Central memory CD8-positive, alpha-beta T cell (primary cell): ENCODE results near the gene CDHR5.

Source experiments
- ATAC-seq: fragments of 150-1000 bp; cut with Tn5 transposase; replicated peaks from 2 replicates; pipeline ENCODE4 v1.10.0; 2022; ENCODE audit warnings: mild to moderate bottlenecking, moderate FRiP score, moderate number of reproducible peaks; ENCODE audit not compliant: poor library complexity, severe bottlenecking; ENCODE audit errors: extremely low read depth
- DNase-seq, 2 donors: peaks; one replicate each; pipeline ENCODE4 v3.0.0; 2021; ENCODE audit warnings: low spot score in 2 of 2
- H3K27ac Mint-ChIP-seq: one replicate; pipeline ENCODE4 v1.8.0; 2022; ENCODE audit warnings: low read depth, mild to moderate bottlenecking, moderate library complexity, mixed read lengths
- H3K27me3 Mint-ChIP-seq: one replicate; pipeline ENCODE4 v1.8.0; 2022; ENCODE audit warnings: mixed read lengths
- H3K36me3 Mint-ChIP-seq: one replicate; pipeline ENCODE4 v1.8.0; 2022; ENCODE audit warnings: mild to moderate bottlenecking, moderate library complexity, mixed read lengths; ENCODE audit not compliant: insufficient read depth
- H3K4me1 Mint-ChIP-seq: one replicate; pipeline ENCODE4 v1.8.0; 2022; ENCODE audit warnings: mixed read lengths
- H3K4me3 Mint-ChIP-seq: one replicate; pipeline ENCODE4 v1.8.0; 2022; ENCODE audit warnings: mild to moderate bottlenecking, moderate library complexity, mixed read lengths
- H3K9me3 Mint-ChIP-seq: one replicate; pipeline ENCODE4 v1.8.0; 2022; ENCODE audit warnings: mixed read lengths

Gene CDHR5

GRCh38 chr11:617199-617911 is 7.4 kb downstream of the CDHR5 start:
- Mint-ChIP-seq H3K4me3 (no peak overlapping the region), H3K36me3 (peaks cover 31% of the 10 kb centered on the region), H3K9me3 (no peaks in the 10 kb centered on the region), H3K27me3 (no peaks in the 10 kb centered on the region), H3K4me1 (peaks cover 18% of the 10 kb centered on the region), H3K27ac (no peak overlapping the region)
- no peak for ATAC-seq
- DNase-seq: no peak

GRCh38 chr11:616320-617198 is 8.2 kb downstream of the CDHR5 start:
- Mint-ChIP-seq H3K4me3 (peak overlapping the region; percentile 85), H3K36me3 (peaks cover 31% of the 10 kb centered on the region), H3K4me1 (peaks cover 22% of the 10 kb centered on the region), H3K27me3 (no peaks in the 10 kb centered on the region), H3K9me3 (no peaks in the 10 kb centered on the region), H3K27ac (peak overlapping the region; percentile 88)
- ATAC-seq (no peak), DNase-seq (no peak)

GRCh38 chr11:615504-616319 is 9.0 kb downstream of the CDHR5 start, which contains the start of gene IRF7:
IRF7 (minus strand) TSS chr11:615950; CDS start chr11:615364, 586 bp downstream.
- ATAC-seq: peak; percentile 79
- Mint-ChIP-seq H3K4me3 (peak within 1 kb of the TSS; percentile 85), H3K4me1 (peaks cover 22% of the 10 kb centered on the region), H3K27ac (peak within 1 kb of the TSS; percentile 88), H3K27me3 (no peaks in the 10 kb centered on the region), H3K36me3 (peaks cover 32% of the 10 kb centered on the region), H3K9me3 (no peaks in the 10 kb centered on the region)
- peak; percentile 74 to 77 for DNase-seq

GRCh38 chr11:614623-615503 is 9.9 kb downstream of the CDHR5 start:
- DNase-seq (no peak), ATAC-seq (no peak)
- H3K4me3 Mint-ChIP-seq: peak overlapping the region; percentile 85
- no peaks in the 10 kb centered on the region for H3K27me3 Mint-ChIP-seq
- no peaks in the 10 kb centered on the region for H3K9me3 Mint-ChIP-seq
- peaks cover 22% of the 10 kb centered on the region for H3K4me1 Mint-ChIP-seq
- peak overlapping the region; percentile 88 for H3K27ac Mint-ChIP-seq
- peaks cover 31% of the 10 kb centered on the region for H3K36me3 Mint-ChIP-seq

GRCh38 chr11:614021-614622 is 10.6 kb downstream of the CDHR5 start:
- H3K4me1 Mint-ChIP-seq: peaks cover 22% of the 10 kb centered on the region
- no peak for DNase-seq
- peak overlapping the region; percentile 85 for H3K4me3 Mint-ChIP-seq
- ATAC-seq: no peak
- peak overlapping the region; percentile 82 for H3K27ac Mint-ChIP-seq
- no peaks in the 10 kb centered on the region for H3K9me3 Mint-ChIP-seq
- peaks cover 29% of the 10 kb centered on the region for H3K36me3 Mint-ChIP-seq
- H3K27me3 Mint-ChIP-seq: no peaks in the 10 kb centered on the region

- ATAC-seq: peak; percentile 38
- DNase-seq: peak; percentile 50 to 54
- H3K27ac Mint-ChIP-seq: peak overlapping the region; percentile 82
- H3K9me3 Mint-ChIP-seq: no peaks in the 10 kb centered on the region
- no peaks in the 10 kb centered on the region for H3K27me3 Mint-ChIP-seq
- peaks cover 27% of the 10 kb centered on the region for H3K36me3 Mint-ChIP-seq
- H3K4me3 Mint-ChIP-seq: no peak overlapping the region
- peaks cover 22% of the 10 kb centered on the region for H3K4me1 Mint-ChIP-seq
Measured at GRCh38 chr11:613369-613968, 11.3 kb downstream of the CDHR5 start.

GRCh38 chr11:612961-613300 is 11.8 kb downstream of the CDHR5 start:
- Mint-ChIP-seq H3K27me3 (no peaks in the 10 kb centered on the region), H3K36me3 (peaks cover 28% of the 10 kb centered on the region), H3K4me3 (no peak overlapping the region), H3K4me1 (peaks cover 22% of the 10 kb centered on the region), H3K27ac (peak overlapping the region; percentile 82), H3K9me3 (no peaks in the 10 kb centered on the region)
- ATAC-seq (no peak), DNase-seq (no peak)

- H3K4me1 Mint-ChIP-seq: peaks cover 22% of the 10 kb centered on the region
- H3K36me3 Mint-ChIP-seq: peaks cover 29% of the 10 kb centered on the region
- no peaks in the 10 kb centered on the region for H3K9me3 Mint-ChIP-seq
- ATAC-seq (no peak), DNase-seq (no peak)
- no peaks in the 10 kb centered on the region for H3K27me3 Mint-ChIP-seq
- H3K27ac Mint-ChIP-seq: peak overlapping the region; percentile 82
- H3K4me3 Mint-ChIP-seq: peak overlapping the region; percentile 47
Measured at GRCh38 chr11:612201-612960, 12.4 kb downstream of the CDHR5 start.

GRCh38 chr11:611001-611996 is 13.5 kb downstream of the CDHR5 start:
- no peaks in the 10 kb centered on the region for H3K27me3 Mint-ChIP-seq
- ATAC-seq (no peak), DNase-seq (no peak)
- H3K4me3 Mint-ChIP-seq: no peak overlapping the region
- no peaks in the 10 kb centered on the region for H3K9me3 Mint-ChIP-seq
- H3K27ac Mint-ChIP-seq: peak overlapping the region; percentile 88
- H3K4me1 Mint-ChIP-seq: peaks cover 18% of the 10 kb centered on the region
- peaks cover 39% of the 10 kb centered on the region for H3K36me3 Mint-ChIP-seq
